MM.1S (cell line): ENCODE measurements around the gene ABHD3.
"Not testable (repeated sequence)": the region's sequence is repeated elsewhere in the genome, so short reads cannot be mapped to it uniquely, and the experiment has no call there.

Experiments used
- DNase-seq: peaks from one replicate; pipeline ENCODE4 v3.0.0-alpha.2; 2015
- H2AFZ ChIP-seq: fragments of 300-600 bp; sonication (generic); 2 replicates; pipeline ENCODE4 v1.6.0; 2016; ENCODE audit warnings: antibody characterized with exemption, low read length
- H3F3A ChIP-seq: fragments of 300-600 bp; sonication (generic); 2 replicates; pipeline ENCODE4 v1.6.1; 2016; ENCODE audit warnings: mild to moderate bottlenecking, antibody characterized with exemption, low read length, moderate library complexity, mixed read lengths; ENCODE audit not compliant: insufficient read depth
- H3K27ac ChIP-seq: fragments of 300-600 bp; sonication (generic); 2 replicates; pipeline ENCODE4 v1.5.1; 2016; ENCODE audit warnings: mild to moderate bottlenecking, low read length
- H3K27me3 ChIP-seq: fragments of 300-600 bp; sonication (generic); replicated peaks from 2 replicates; pipeline ENCODE4 v1.6.0; 2016; ENCODE audit warnings: low read length; ENCODE audit not compliant: insufficient read depth
- H3K36me3 ChIP-seq: fragments of 300-600 bp; sonication (generic); replicated peaks from 2 replicates; pipeline ENCODE4 v1.6.1; 2016; ENCODE audit warnings: mild to moderate bottlenecking, low read length, mixed read lengths; ENCODE audit not compliant: insufficient read depth
- H3K4me1 ChIP-seq: fragments of 300-600 bp; sonication (generic); 2 replicates; pipeline ENCODE4 v1.6.1; 2016; ENCODE audit warnings: low read length, mixed read lengths
- H3K4me2 ChIP-seq: fragments of 300-600 bp; sonication (generic); 2 replicates; pipeline ENCODE4 v1.6.0; 2016; ENCODE audit warnings: low read depth, low read length
- H3K4me3 ChIP-seq: fragments of 300-600 bp; sonication (generic); 2 replicates; pipeline ENCODE4 v1.5.1; 2016; ENCODE audit warnings: low read length, mixed read lengths
- H3K79me2 ChIP-seq: fragments of 300-600 bp; sonication (generic); 2 replicates; pipeline ENCODE4 v1.6.1; 2016; ENCODE audit warnings: mixed run types, low read length, mixed read lengths
- H3K9ac ChIP-seq: fragments of 300-600 bp; sonication (generic); 2 replicates; pipeline ENCODE4 v1.6.1; 2016; ENCODE audit warnings: low read length, mixed read lengths
- H3K9me2 ChIP-seq: fragments of 300-600 bp; sonication (generic); replicated peaks from 2 replicates; pipeline ENCODE4 v1.6.1; 2016; ENCODE audit warnings: mild to moderate bottlenecking, low read length, mixed read lengths; ENCODE audit not compliant: insufficient read depth
- H3K9me3 ChIP-seq: fragments of 300-600 bp; sonication (generic); replicated peaks from 2 replicates; pipeline ENCODE4 v1.6.1; 2016; ENCODE audit warnings: mild to moderate bottlenecking, low read length, mixed read lengths; ENCODE audit not compliant: insufficient read depth
- H4K20me1 ChIP-seq: fragments of 300-600 bp; sonication (generic); 2 replicates; pipeline ENCODE4 v1.6.1; 2016; ENCODE audit warnings: mild to moderate bottlenecking, low read length, moderate library complexity, mixed read lengths; ENCODE audit not compliant: insufficient read depth
- EZH2 ChIP-seq: fragments of 300-600 bp; sonication (generic); optimal IDR thresholded peaks from 2 replicates; pipeline ENCODE3; 2017; ENCODE audit warnings: low read depth, mild to moderate bottlenecking, antibody characterized with exemption, low read length, mixed read lengths
- EZH2phosphoT487 ChIP-seq: fragments of 300-600 bp; sonication (generic); IDR thresholded peaks from 2 replicates; pipeline ENCODE4 v1.6.1; 2018; ENCODE audit warnings: antibody characterized with exemption, low read length
- TF ChIP-seq, protein P1 (sequence below): fragments of 300-600 bp; sonication (generic); IDR thresholded peaks from 2 replicates; pipeline ENCODE4 v1.5.1; 2016; ENCODE audit warnings: antibody characterized with exemption, low read length, mixed read lengths

ABHD3 gene

GRCh38 chr18:21739604-21740537 lies 35.3 kb upstream of the ABHD3 start:
- Histone ChIP-seq H3K9ac (no peak overlapping the region), H3K27ac (peak overlapping the region; percentile 23; the same call in 1 of the 2 replicates)

GRCh38 chr18:21736926-21737325 lies 32.4 kb upstream of the ABHD3 start:
- H3K27me3 ChIP-seq, H3K79me2 ChIP-seq, H3K9me3 ChIP-seq, H3K36me3 ChIP-seq, DNase-seq, H4K20me1 ChIP-seq, H3K27ac ChIP-seq, H2AFZ ChIP-seq, H3K4me2 ChIP-seq, H3K4me3 ChIP-seq, H3K9ac ChIP-seq, H3K9me2 ChIP-seq: not testable (repeated sequence)
- H3K4me1 ChIP-seq: peaks cover 12% of the 10 kb centered on the region
- H3F3A ChIP-seq: peaks cover 10% of the 10 kb centered on the region

More at GRCh38 chr18:21739604-21740537, 35.3 kb upstream of the ABHD3 start:
- H2AFZ ChIP-seq: peak overlapping the region; percentile 58
- DNase-seq: no peak
- no peaks in the 10 kb centered on the region for H3K27me3 ChIP-seq
- peak overlapping the region; percentile 64 for H3K4me2 ChIP-seq
- H3K9me2 ChIP-seq: no peaks in the 10 kb centered on the region
- no peaks in the 10 kb centered on the region for H3K36me3 ChIP-seq
- TF ChIP-seq, protein P1, sequence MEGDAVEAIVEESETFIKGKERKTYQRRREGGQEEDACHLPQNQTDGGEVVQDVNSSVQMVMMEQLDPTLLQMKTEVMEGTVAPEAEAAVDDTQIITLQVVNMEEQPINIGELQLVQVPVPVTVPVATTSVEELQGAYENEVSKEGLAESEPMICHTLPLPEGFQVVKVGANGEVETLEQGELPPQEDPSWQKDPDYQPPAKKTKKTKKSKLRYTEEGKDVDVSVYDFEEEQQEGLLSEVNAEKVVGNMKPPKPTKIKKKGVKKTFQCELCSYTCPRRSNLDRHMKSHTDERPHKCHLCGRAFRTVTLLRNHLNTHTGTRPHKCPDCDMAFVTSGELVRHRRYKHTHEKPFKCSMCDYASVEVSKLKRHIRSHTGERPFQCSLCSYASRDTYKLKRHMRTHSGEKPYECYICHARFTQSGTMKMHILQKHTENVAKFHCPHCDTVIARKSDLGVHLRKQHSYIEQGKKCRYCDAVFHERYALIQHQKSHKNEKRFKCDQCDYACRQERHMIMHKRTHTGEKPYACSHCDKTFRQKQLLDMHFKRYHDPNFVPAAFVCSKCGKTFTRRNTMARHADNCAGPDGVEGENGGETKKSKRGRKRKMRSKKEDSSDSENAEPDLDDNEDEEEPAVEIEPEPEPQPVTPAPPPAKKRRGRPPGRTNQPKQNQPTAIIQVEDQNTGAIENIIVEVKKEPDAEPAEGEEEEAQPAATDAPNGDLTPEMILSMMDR: no peak
- TF ChIP-seq EZH2phosphoT487: no peak
- no peak for TF ChIP-seq EZH2
- H3K9me3 ChIP-seq: no peaks in the 10 kb centered on the region
- H4K20me1 ChIP-seq: no peaks in the 10 kb centered on the region
- peak overlapping the region; percentile 97 for H3K4me3 ChIP-seq
- H3F3A ChIP-seq: peaks cover 10% of the 10 kb centered on the region
- peaks cover 26% of the 10 kb centered on the region for H3K4me1 ChIP-seq
- peaks cover 31% of the 10 kb centered on the region for H3K79me2 ChIP-seq

- Histone ChIP-seq H3K4me2 (peak overlapping the region; percentile 59; the same call in 1 of the 2 replicates), H2AFZ (peak overlapping the region; percentile 80), H3F3A (peaks cover 7% of the 10 kb centered on the region), H3K4me3 (no peak overlapping the region), H3K79me2 (no peaks in the 10 kb centered on the region), H3K27me3 (no peaks in the 10 kb centered on the region), H3K9me3 (no peaks in the 10 kb centered on the region), H3K4me1 (peaks cover 12% of the 10 kb centered on the region), H4K20me1 (no peaks in the 10 kb centered on the region), H3K36me3 (no peaks in the 10 kb centered on the region), H3K9ac (peak overlapping the region; percentile 40; the same call in 1 of the 2 replicates), H3K9me2 (no peaks in the 10 kb centered on the region), H3K27ac (peak overlapping the region; percentile 79; the same call in 1 of the 2 replicates)
- TF ChIP-seq, protein P1: no peak
- no peak for TF ChIP-seq EZH2
- TF ChIP-seq EZH2phosphoT487: no peak
- peak; percentile 93 for DNase-seq
Measured at GRCh38 chr18:21735452-21736015, 31.0 kb upstream of the ABHD3 start.
